SK-N-SH treated with all-trans-retinoic acid at 6 μM for 48 hours (cell line): ENCODE results near the gene CCL22.

Experiments
- ATAC-seq: fragments of 200-7000 bp; cut with Tn5 transposase; 3 replicates; pipeline ENCODE4 v1.9.1; 2020; ENCODE audit warnings: mild to moderate bottlenecking, moderate library complexity
- ARNTL ChIP-seq: fragments of 450-650 bp; formaldehyde crosslinking; IDR thresholded peaks from 2 replicates; pipeline ENCODE4 v1.5.0; 2020; ENCODE audit warnings: low read depth, mild to moderate bottlenecking, moderate library complexity, borderline replicate concordance
- BACH2 ChIP-seq: fragments of 250-450 bp; sonication (Bioruptor Pico); IDR thresholded peaks from 2 replicates; pipeline ENCODE4 v1.9.0; 2021; ENCODE audit warnings: mild to moderate bottlenecking, borderline replicate concordance
- CREB5 ChIP-seq: fragments of 250-450 bp; sonication (Bioruptor Pico); IDR thresholded peaks from 2 replicates; pipeline ENCODE4 v1.5.1; 2020; ENCODE audit warnings: low read depth, mild to moderate bottlenecking, moderate library complexity
- CSDC2 ChIP-seq: fragments of 250-450 bp; sonication (Bioruptor Pico); IDR thresholded peaks from 2 replicates; pipeline ENCODE4 v1.5.0; 2020; ENCODE audit warnings: mild to moderate bottlenecking, moderate library complexity
- CSRNP3 ChIP-seq: fragments of 250-450 bp; sonication (Bioruptor Pico); IDR thresholded peaks from 2 replicates; pipeline ENCODE4 v1.5.1; 2021; ENCODE audit warnings: mild to moderate bottlenecking, moderate library complexity
- GLIS3 ChIP-seq: fragments of 250-450 bp; sonication (Bioruptor Pico); IDR thresholded peaks from 2 replicates; pipeline ENCODE4 v1.5.0; 2020; ENCODE audit warnings: mild to moderate bottlenecking, moderate library complexity
- ISL1 ChIP-seq: fragments of 250-450 bp; sonication (Bioruptor Pico); IDR thresholded peaks from 2 replicates; pipeline ENCODE4 v2.1.2; 2022; ENCODE audit warnings: mild to moderate bottlenecking, moderate library complexity
- OSR1 ChIP-seq: fragments of 250-450 bp; sonication (Bioruptor Pico); IDR thresholded peaks from 2 replicates; pipeline ENCODE4 v1.8.0; 2022; ENCODE audit warnings: moderate library complexity, mild to moderate bottlenecking, inconsistent platforms
- PPARA ChIP-seq: fragments of 250-450 bp; sonication (Bioruptor Pico); IDR thresholded peaks from 2 replicates; pipeline ENCODE4 v1.5.0; 2020; ENCODE audit warnings: mild to moderate bottlenecking, borderline replicate concordance
- RARB ChIP-seq: fragments of 250-450 bp; sonication (Bioruptor Pico); IDR thresholded peaks from 2 replicates; pipeline ENCODE4 v1.8.0; 2021; ENCODE audit warnings: mild to moderate bottlenecking, moderate library complexity
- SNAI2 ChIP-seq: fragments of 250-450 bp; sonication (Bioruptor Pico); IDR thresholded peaks from 2 replicates; pipeline ENCODE4 v1.5.0; 2020; ENCODE audit warnings: mild to moderate bottlenecking, moderate library complexity
- TCF4 ChIP-seq: fragments of 250-450 bp; sonication (Bioruptor Pico); IDR thresholded peaks from 2 replicates; pipeline ENCODE4 v1.8.0; 2021; ENCODE audit warnings: mild to moderate bottlenecking, moderate library complexity, borderline replicate concordance
- TOX ChIP-seq: fragments of 250-450 bp; sonication (Bioruptor Pico); IDR thresholded peaks from 2 replicates; pipeline ENCODE4 v1.8.0; 2021; ENCODE audit warnings: mild to moderate bottlenecking, moderate library complexity, borderline replicate concordance
- TSHZ2 ChIP-seq: fragments of 250-450 bp; sonication (Bioruptor Pico); IDR thresholded peaks from 2 replicates; pipeline ENCODE4 v1.5.0; 2020; ENCODE audit warnings: mild to moderate bottlenecking, moderate library complexity
- ZC3H10 ChIP-seq: fragments of 250-450 bp; sonication (Bioruptor Pico); IDR thresholded peaks from 2 replicates; pipeline ENCODE4 v1.5.1; 2021; ENCODE audit warnings: mild to moderate bottlenecking, moderate library complexity
- ZFP30 ChIP-seq: fragments of 450-650 bp; formaldehyde crosslinking; IDR thresholded peaks from 2 replicates; pipeline ENCODE4 v1.5.0; 2022; ENCODE audit warnings: mild to moderate bottlenecking, moderate library complexity
- ZNF565 ChIP-seq: fragments of 450-650 bp; formaldehyde crosslinking; conservative IDR thresholded peaks from 2 replicates; pipeline ENCODE4 v1.5.0; 2020; ENCODE audit warnings: low read depth, mild to moderate bottlenecking, moderate library complexity
- ZNF70 ChIP-seq: fragments of 450-650 bp; formaldehyde crosslinking; IDR thresholded peaks from 2 replicates; pipeline ENCODE4 v1.5.0; 2020; ENCODE audit warnings: mild to moderate bottlenecking, moderate library complexity
- ZNF8 ChIP-seq: fragments of 450-650 bp; formaldehyde crosslinking; IDR thresholded peaks from 2 replicates; pipeline ENCODE4 v1.5.0; 2020; ENCODE audit warnings: mild to moderate bottlenecking, moderate library complexity

Gene CCL22

GRCh38 chr16:57348327-57348726, 10.3 kb upstream of the CCL22 start:
- TF ChIP-seq ARNTL (CRISPR knock-in tag) (no peak), ISL1 (CRISPR knock-in tag) (no peak), GLIS3 (CRISPR knock-in tag) (no peak), CSDC2 (CRISPR knock-in tag) (no peak), ZFP30 (CRISPR knock-in tag) (no peak), TOX (CRISPR knock-in tag) (no peak), ZNF565 (CRISPR knock-in tag) (no peak), PPARA (CRISPR knock-in tag) (no peak), ZNF8 (no peak)
- ATAC-seq: no peak

- ATAC-seq: no peak
- no peak for TF ChIP-seq ARNTL (CRISPR knock-in tag)
Measured at GRCh38 chr16:57349212-57350031, 9.2 kb upstream of the CCL22 start.

- no peak for ATAC-seq
- TF ChIP-seq ZFP30 (CRISPR knock-in tag) (no peak), ZC3H10 (CRISPR knock-in tag) (no peak), TOX (CRISPR knock-in tag) (no peak), ZNF70 (CRISPR knock-in tag) (no peak), ZNF8 (no peak), BACH2 (CRISPR knock-in tag) (no peak), SNAI2 (CRISPR knock-in tag) (no peak), PPARA (CRISPR knock-in tag) (no peak), CREB5 (CRISPR knock-in tag) (no peak), RARB (CRISPR knock-in tag) (no peak), ISL1 (CRISPR knock-in tag) (no peak), TSHZ2 (CRISPR knock-in tag) (no peak), OSR1 (no peak)
Measured at GRCh38 chr16:57352636-57353047, 5.9 kb upstream of the CCL22 start.

- no peak for TF ChIP-seq CSDC2 (CRISPR knock-in tag)
- no peak for TF ChIP-seq TOX (CRISPR knock-in tag)
- TF ChIP-seq ZFP30 (CRISPR knock-in tag): no peak
- TF ChIP-seq ISL1 (CRISPR knock-in tag): no peak
- TF ChIP-seq ZNF70 (CRISPR knock-in tag): no peak
- TF ChIP-seq TCF4 (CRISPR knock-in tag): no peak
- TF ChIP-seq SNAI2 (CRISPR knock-in tag): no peak
- TF ChIP-seq GLIS3 (CRISPR knock-in tag): no peak
- TF ChIP-seq PPARA (CRISPR knock-in tag): no peak
- no peak for TF ChIP-seq OSR1
- TF ChIP-seq, all 23 proteins: peak for 0
- ATAC-seq: no peak
Measured at GRCh38 chr16:57354311-57354710, 4.3 kb upstream of the CCL22 start.

GRCh38 chr16:57355898-57356414, 2.6 kb upstream of the CCL22 start:
- no peak for ATAC-seq
- TF ChIP-seq RARB (CRISPR knock-in tag) (no peak), BACH2 (CRISPR knock-in tag) (no peak), CSRNP3 (no peak)
